Keratinocyte (primary cell): ENCODE results near the gene FNDC3A. TPM values are rescaled to one million over a fixed set of nuclear protein-coding genes. Genes with fewer than 3 reads are reported as not detected.

Source experiments
- DNase-seq: peaks from one replicate; pipeline ENCODE4 v3.0.0-alpha.2; 2011; ENCODE audit warnings: low read depth, missing footprints, low spot score
- FAIRE-seq: peaks from 2 replicates; lab custom pipeline; 2011; peaks lifted over from hg19 to GRCh38; lab: Jason Lieb, UNC
- H2AFZ ChIP-seq: 2 replicates; pipeline ENCODE4 v1.6.0; 2012; ENCODE audit warnings: low read length, control low read depth, inconsistent platforms; ENCODE audit not compliant: control insufficient read depth
- H3K27ac ChIP-seq: 2 replicates; pipeline ENCODE4 v1.5.1; 2011; ENCODE audit warnings: low read length; ENCODE audit not compliant: control insufficient read depth, insufficient read depth
- H3K27me3 ChIP-seq: 3 replicates; pipeline ENCODE4 v1.6.0; 2011; ENCODE audit warnings: low read length; ENCODE audit not compliant: control insufficient read depth, insufficient read depth; ENCODE audit errors: extremely low read depth
- H3K36me3 ChIP-seq, 2 experiments: 2 replicates in 1 of 2; 3 replicates in 1 of 2; pipeline ENCODE4 v1.5.1; 2011; ENCODE audit warnings: low read length in 2 of 2, mild to moderate bottlenecking in 1 of 2; ENCODE audit not compliant: control insufficient read depth in 2 of 2, insufficient read depth in 2 of 2; ENCODE audit errors: extremely low read depth in 1 of 2
- H3K4me1 ChIP-seq: 3 replicates; pipeline ENCODE4 v1.5.1; 2011; ENCODE audit warnings: low read length; ENCODE audit not compliant: control insufficient read depth, insufficient read depth; ENCODE audit errors: extremely low read depth
- H3K4me2 ChIP-seq: 3 replicates; pipeline ENCODE4 v1.6.0; 2011; ENCODE audit warnings: low read depth, low read length; ENCODE audit not compliant: control insufficient read depth, insufficient read depth; ENCODE audit errors: extremely low read depth
- H3K4me3 ChIP-seq, 3 experiments: fragments of 200-600 bp in 1 of 3; sonication (generic) in 1 of 3; 2 replicates in 2 of 3; 3 replicates in 1 of 3; pipeline ENCODE4 v1.5.1; 2011 to 2016; ENCODE audit warnings: low read length in 3 of 3, mild to moderate bottlenecking in 3 of 3, control low read depth in 2 of 3, inconsistent platforms in 1 of 3, low read depth in 1 of 3, mixed read lengths in 1 of 3, mixed run types in 1 of 3, moderate library complexity in 1 of 3; ENCODE audit not compliant: control insufficient read depth in 2 of 3, insufficient read depth in 2 of 3; ENCODE audit errors: extremely low read depth in 1 of 3
- H3K79me2 ChIP-seq: 2 replicates; pipeline ENCODE4 v1.6.0; 2012; ENCODE audit warnings: low read length; ENCODE audit not compliant: control insufficient read depth, insufficient read depth
- H3K9ac ChIP-seq: 3 replicates; pipeline ENCODE4 v1.6.0; 2011; ENCODE audit warnings: low read length; ENCODE audit not compliant: control insufficient read depth, insufficient read depth; ENCODE audit errors: extremely low read depth
- H3K9me1 ChIP-seq: 3 replicates; pipeline ENCODE4 v1.6.0; 2011; ENCODE audit warnings: low read length; ENCODE audit not compliant: control insufficient read depth, insufficient read depth; ENCODE audit errors: extremely low read depth
- H3K9me3 ChIP-seq: 2 replicates; pipeline ENCODE4 v1.5.1; 2012; ENCODE audit warnings: low read depth, low read length; ENCODE audit not compliant: control insufficient read depth
- H4K20me1 ChIP-seq: 3 replicates; pipeline ENCODE4 v1.6.0; 2011; ENCODE audit warnings: low read length; ENCODE audit not compliant: control insufficient read depth, insufficient read depth; ENCODE audit errors: extremely low read depth
- CTCF ChIP-seq, 3 experiments: IDR thresholded peaks in 1 of 3; conservative IDR thresholded peaks in 1 of 3; optimal IDR thresholded peaks in 1 of 3; 2 replicates in 2 of 3; 3 replicates in 1 of 3; pipeline versions ENCODE3 to v1.5.1; 2011; ENCODE audit warnings: low read length in 3 of 3, mild to moderate bottlenecking in 3 of 3, moderate library complexity in 2 of 3, control low read depth in 1 of 3, inconsistent platforms in 1 of 3; ENCODE audit not compliant: insufficient read depth in 2 of 3; ENCODE audit errors: extremely low read depth in 1 of 3
- EZH2 ChIP-seq: IDR thresholded peaks from one replicate; pipeline ENCODE4 v1.6.1; 2012; ENCODE audit warnings: inconsistent platforms, mild to moderate bottlenecking, low read length, moderate library complexity
- dilution Hi-C: fragments of 300-500 bp; cut with MboI; formaldehyde crosslinking; loops from one replicate; pipeline ENCODE4 v1.7.0; 2020; ENCODE audit warnings: low sequenced_read_pairs; ENCODE audit not compliant: extremely low pct_ligation_motif_present
- polyA plus RNA-seq, 5 experiments: library from polyadenylated mRNA; depleted of rRNA in 3 of 5; stranded (reverse) in 3 of 5; stranded (forward) in 1 of 5; unstranded in 1 of 5; fragments of >200 nt; gene quantifications; 1 replicate in 1 of 5; 2 replicates in 3 of 5; 3 replicates in 1 of 5; pipeline versions ENCODE4 v1.2.1 to v1.2.3, GENCODE V29; 2011 to 2012; ENCODE audit warnings: missing spikeins in 2 of 5, low read depth in 1 of 5, low replicate concordance in 1 of 5

FNDC3A gene
- polyA plus RNA-seq, 1 donor (not counting 4 experiments of a cell fraction or from before 2014, with no cell fraction given) = 28.4 TPM

GRCh38 chr13:48977286-48977625 is 1.5 kb downstream of the FNDC3A start:
- Histone ChIP-seq H3K36me3 (no peaks in the 10 kb centered on the region), H3K79me2 (peaks cover 40% of the 10 kb centered on the region), H4K20me1 (no peaks in the 10 kb centered on the region), H3K9me1 (no peaks in the 10 kb centered on the region), H3K4me3 (peak overlapping the region; percentile 56 to 93 (median 81)), H3K9me3 (peaks cover 6% of the 10 kb centered on the region), H3K27me3 (no peaks in the 10 kb centered on the region), H2AFZ (peak overlapping the region; percentile 34), H3K27ac (peak overlapping the region; percentile 55), H3K4me1 (peaks cover 18% of the 10 kb centered on the region), H3K4me2 (peak overlapping the region; percentile 92), H3K9ac (peak overlapping the region; percentile 88)
- dilution Hi-C loops = no loop called here
- FAIRE-seq (no peak), DNase-seq (no peak)
- TF ChIP-seq EZH2 (no peak), CTCF (optimal IDR thresholded peaks at IDR 0.05 in 1 of 3, IDR thresholded peaks at IDR 0.05 in 1 of 3, conservative IDR thresholded peaks at IDR 0.05 in 1 of 3; ENCODE audit: extremely low read depth in 1 of 3, insufficient read depth in 2 of 3, low read length in 3 of 3) (no peak)

- Histone ChIP-seq H3K9ac (peak overlapping the region; percentile 88), H3K4me1 (peaks cover 18% of the 10 kb centered on the region), H4K20me1 (no peaks in the 10 kb centered on the region), H3K9me3 (peaks cover 2% of the 10 kb centered on the region), H3K36me3 (no peaks in the 10 kb centered on the region), H3K4me3 (peak overlapping the region in 2 of 3 experiments; percentile 56 to 81), H3K27me3 (no peaks in the 10 kb centered on the region), H3K4me2 (peak overlapping the region; percentile 92), H3K79me2 (peaks cover 46% of the 10 kb centered on the region), H3K27ac (no peak overlapping the region), H3K9me1 (no peaks in the 10 kb centered on the region), H2AFZ (no peak overlapping the region)
- no peak for DNase-seq
- FAIRE-seq = no peak
- dilution Hi-C loops = no loop called here
- TF ChIP-seq CTCF (optimal IDR thresholded peaks at IDR 0.05 in 1 of 3, IDR thresholded peaks at IDR 0.05 in 1 of 3, conservative IDR thresholded peaks at IDR 0.05 in 1 of 3; ENCODE audit: extremely low read depth in 1 of 3, insufficient read depth in 2 of 3, low read length in 3 of 3) (no peak), EZH2 (no peak)
Observed at GRCh38 chr13:48977973-48978372, 2.3 kb downstream of the FNDC3A start.
